Thyroid gland (tissue), 4 donors: ENCODE data around the gene NOXA1.

Source experiments
- POLR2A ChIP-seq, 2 donors: fragments of 450-650 bp; IDR thresholded peaks; one replicate each; pipeline ENCODE4 v1.6.1; 2017; ENCODE audit warnings: antibody characterized with exemption in 2 of 2, mild to moderate bottlenecking in 2 of 2, moderate library complexity in 1 of 2
- TF ChIP-seq, protein P1 (sequence below), 6 experiments: fragments of 200-600 bp in 3 of 6; fragments of 450-650 bp in 3 of 6; sonication (generic) in 3 of 6; IDR thresholded peaks; one replicate each; pipeline ENCODE4 v1.5.1; 2016 to 2019; ENCODE audit warnings: antibody characterized with exemption in 6 of 6, mild to moderate bottlenecking in 2 of 6, inconsistent platforms in 1 of 6, moderate library complexity in 1 of 6

DNA sequence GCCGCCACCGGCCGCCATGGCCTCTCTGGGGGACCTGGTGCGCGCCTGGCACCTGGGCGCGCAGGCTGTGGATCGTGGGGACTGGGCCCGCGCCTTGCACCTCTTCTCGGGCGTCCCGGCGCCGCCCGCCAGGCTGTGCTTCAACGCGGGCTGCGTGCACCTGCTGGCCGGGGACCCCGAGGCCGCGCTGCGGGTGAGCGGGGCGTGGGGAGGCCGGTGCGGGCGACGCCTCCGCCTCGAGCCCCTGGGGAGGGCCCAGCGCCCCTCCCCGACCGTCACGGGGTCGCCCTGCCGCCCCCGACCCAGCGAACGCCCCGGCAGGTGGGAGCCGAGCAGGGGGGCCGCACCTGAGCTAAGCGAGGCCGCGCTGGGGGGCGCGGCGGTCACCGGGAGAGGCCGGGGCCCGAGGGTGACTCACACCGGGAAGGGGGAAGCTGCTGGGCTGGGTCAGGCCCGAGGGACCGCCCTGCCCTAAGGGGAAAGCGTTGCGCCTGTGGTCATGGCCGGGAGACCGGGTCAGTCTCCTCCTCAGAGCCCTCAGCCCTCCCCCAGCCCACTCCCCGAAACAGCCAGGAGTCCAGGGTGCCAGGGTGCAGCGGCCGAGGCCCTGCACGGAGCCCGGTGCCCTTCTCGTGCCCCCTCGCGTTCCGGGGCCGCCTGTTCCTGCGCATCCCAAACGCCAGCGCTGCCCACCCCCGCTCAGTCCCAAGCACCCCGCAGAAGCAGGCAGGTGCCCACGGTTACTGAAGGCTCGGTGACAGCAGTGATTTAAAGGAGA lies 510 bp downstream of the NOXA1 start:
- TF ChIP-seq, protein P1, sequence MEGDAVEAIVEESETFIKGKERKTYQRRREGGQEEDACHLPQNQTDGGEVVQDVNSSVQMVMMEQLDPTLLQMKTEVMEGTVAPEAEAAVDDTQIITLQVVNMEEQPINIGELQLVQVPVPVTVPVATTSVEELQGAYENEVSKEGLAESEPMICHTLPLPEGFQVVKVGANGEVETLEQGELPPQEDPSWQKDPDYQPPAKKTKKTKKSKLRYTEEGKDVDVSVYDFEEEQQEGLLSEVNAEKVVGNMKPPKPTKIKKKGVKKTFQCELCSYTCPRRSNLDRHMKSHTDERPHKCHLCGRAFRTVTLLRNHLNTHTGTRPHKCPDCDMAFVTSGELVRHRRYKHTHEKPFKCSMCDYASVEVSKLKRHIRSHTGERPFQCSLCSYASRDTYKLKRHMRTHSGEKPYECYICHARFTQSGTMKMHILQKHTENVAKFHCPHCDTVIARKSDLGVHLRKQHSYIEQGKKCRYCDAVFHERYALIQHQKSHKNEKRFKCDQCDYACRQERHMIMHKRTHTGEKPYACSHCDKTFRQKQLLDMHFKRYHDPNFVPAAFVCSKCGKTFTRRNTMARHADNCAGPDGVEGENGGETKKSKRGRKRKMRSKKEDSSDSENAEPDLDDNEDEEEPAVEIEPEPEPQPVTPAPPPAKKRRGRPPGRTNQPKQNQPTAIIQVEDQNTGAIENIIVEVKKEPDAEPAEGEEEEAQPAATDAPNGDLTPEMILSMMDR (IDR thresholded peaks at IDR 0.05): no peak
- TF ChIP-seq POLR2A (IDR thresholded peaks at IDR 0.05): no peak
